HG03460 (cell line): ENCODE results near the gene COL13A1.

Experiments used
- ATAC-seq: cut with Tn5 transposase; IDR thresholded peaks from one replicate; pipeline ENCODE4 v1.9.1; 2021; ENCODE audit not compliant: unreplicated experiment

COL13A1 gene

DNA sequence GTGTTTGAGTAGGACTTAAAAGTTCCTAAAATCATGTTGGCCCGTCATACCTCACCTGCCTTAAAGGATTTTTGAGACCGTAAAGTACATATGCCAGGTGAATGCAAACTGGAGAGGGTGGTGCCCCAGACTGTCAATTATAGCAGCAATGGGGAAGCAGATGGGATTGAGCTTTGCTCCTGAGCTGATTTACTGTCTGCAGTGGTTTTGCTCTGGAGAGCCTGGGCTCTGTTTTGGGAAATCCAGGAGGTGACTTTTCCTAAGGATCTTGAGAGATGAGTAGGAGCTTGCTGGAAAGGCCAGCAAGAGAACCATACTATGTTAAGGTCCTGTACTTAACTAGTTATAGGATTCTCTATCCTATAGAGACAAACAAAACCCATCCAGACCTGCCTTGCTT lies 43.0 kb downstream of the COL13A1 start:
- no peak for ATAC-seq

GRCh38 chr10:69845574-69846292 lies 44.0 kb downstream of the COL13A1 start:
- ATAC-seq: no peak

DNA sequence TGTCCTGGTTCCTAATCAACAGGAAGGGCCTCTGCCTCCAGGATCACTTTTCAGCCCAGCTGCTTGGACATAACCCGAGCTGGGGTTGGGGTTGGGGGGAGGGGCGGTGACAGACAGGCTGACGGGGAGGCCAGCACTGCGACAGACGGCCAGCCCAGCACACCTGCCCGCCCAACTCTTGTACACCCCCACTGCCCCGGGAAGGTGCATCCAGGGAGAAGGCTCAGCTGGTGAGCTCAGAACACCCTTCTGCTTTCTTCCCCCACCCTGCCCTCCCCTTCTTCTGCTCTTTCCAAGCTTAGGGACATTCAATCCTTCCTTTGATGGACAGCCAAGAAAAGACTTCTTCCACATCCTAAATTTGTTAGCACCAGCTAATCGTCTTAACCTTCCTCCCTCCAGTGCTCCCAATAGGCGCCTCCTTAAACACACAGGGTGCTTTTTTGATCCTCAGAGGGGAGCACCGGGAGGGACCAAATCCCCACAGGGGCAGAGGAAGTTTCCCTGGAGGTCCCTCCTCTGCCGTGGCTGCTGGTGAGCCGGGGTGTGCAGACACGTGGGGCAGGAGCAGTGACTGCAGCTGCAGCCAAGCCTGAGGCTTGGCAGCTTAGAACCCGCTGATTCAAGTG lies 44.7 kb downstream of the COL13A1 start:
- no peak for ATAC-seq

- ATAC-seq: no peak
These were observed 45.8 kb downstream of the COL13A1 start for GRCh38 chr10:69847458-69847857.

- no peak for ATAC-seq
These were observed 46.2 kb downstream of the COL13A1 start for GRCh38 chr10:69847883-69848282.

DNA sequence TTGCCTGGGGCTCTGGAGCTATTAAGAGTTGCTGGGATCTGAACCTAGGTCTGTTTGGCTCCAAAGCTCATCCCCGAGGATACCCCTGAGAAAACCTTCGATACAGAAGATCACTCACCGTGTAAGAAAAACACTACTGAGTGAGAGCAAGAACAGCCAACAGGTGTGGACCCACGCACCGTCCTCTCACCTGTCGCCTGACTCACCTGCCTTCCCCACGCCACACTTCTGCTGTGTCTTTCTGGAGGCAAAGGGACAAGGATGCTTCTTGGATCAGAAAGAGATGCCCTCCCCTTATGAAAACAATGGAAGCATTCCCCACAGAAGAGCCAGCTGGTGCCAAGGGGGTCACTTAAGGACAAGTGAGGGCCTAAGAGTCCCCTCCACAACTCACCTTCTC lies 46.7 kb downstream of the COL13A1 start:
- ATAC-seq: no peak

- no peak for ATAC-seq
These were observed 48.1 kb downstream of the COL13A1 start for GRCh38 chr10:69849825-69850224.

- no peak for ATAC-seq
These were observed 48.7 kb downstream of the COL13A1 start for GRCh38 chr10:69850440-69850839.

DNA sequence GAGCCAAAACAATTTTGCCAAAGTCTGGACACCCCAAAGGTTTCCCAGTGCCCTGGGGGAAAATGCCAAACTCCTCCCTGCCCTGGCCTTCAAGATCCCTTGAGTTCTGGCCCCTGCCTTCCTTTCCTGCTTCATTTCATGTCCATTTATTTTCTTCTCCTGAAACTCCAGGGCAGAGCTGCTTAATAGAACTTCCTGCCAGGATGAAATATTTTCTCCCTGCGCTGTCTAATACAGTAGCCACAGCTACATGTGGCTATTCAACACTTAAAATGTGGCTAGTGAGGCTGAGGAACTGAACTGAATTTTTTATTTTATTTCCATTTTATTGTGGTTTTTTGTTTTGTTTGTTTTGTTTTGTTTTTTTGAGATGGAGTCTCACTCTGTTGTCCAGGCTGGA lies 49.6 kb downstream of the COL13A1 start:
- ATAC-seq: no peak

- no peak for ATAC-seq
These were observed 51.4 kb downstream of the COL13A1 start for GRCh38 chr10:69853064-69853463.

DNA sequence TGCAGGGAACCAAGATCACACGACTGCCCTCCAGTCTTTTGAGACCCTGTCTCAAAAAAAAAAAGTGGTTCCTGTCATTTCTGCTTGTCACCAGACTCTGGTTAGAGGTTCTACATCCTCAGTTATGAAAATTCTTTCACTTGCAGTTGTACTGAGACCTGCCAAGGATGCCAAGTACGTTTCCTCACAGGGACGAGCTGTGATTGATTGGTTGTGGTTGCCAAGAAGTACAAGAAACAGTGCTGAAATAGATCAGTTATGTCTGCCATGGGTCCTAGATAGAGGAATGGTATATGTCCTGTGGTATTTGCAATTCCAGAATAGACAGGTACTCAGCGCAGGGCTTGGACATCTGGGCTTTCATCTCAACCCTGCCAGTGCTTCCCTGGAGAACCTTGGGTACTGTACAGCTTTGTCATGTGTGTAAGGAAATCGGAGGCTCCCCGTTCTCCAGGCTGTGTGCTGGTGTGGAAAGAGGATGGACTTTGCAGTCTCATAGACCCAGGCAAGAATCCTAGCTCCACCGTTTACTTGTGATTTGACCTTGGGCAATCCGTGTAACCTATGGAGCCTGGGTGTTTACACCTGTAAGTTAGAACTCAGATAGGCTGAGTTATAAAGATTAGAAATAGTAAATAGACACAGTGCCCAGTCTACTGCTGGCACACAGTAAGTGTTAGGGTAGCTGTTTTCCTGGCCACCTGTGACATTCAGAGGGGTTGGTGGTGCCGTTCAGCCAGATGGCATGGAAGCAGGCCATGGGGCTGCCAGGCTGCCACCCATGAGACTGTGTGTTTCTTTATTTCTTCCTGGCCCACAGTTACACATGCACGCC lies 53.0 kb downstream of the COL13A1 start:
- no peak for ATAC-seq

- no peak for ATAC-seq
These were observed 53.8 kb downstream of the COL13A1 start for GRCh38 chr10:69855346-69856111.

GRCh38 chr10:69856601-69857166 lies 55.0 kb downstream of the COL13A1 start:
- no peak for ATAC-seq

DNA sequence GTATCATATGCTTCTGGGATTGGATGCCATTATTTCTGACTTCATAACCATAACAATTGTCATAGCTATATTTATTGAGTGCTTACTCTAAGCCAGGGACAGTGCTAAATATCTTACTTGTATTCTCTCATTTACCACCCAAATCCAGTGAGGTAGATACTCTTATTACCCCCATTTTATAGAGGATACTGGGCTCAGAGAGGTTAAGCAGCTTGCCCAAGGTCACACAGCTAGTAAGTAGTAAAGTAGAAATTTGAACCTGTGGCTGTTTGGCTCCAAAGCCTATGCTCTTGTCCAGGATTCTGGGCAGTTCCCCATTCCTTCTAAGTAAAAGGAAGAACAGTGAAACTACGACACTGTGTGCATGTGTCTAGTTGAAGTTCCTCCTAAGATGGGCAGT lies 56.5 kb downstream of the COL13A1 start:
- ATAC-seq: no peak

GRCh38 chr10:69860271-69860670 lies 58.6 kb downstream of the COL13A1 start:
- ATAC-seq: no peak

GRCh38 chr10:69861251-69862240 lies 59.8 kb downstream of the COL13A1 start:
- ATAC-seq: no peak

GRCh38 chr10:69862882-69863530 lies 61.3 kb downstream of the COL13A1 start:
- ATAC-seq: no peak

DNA sequence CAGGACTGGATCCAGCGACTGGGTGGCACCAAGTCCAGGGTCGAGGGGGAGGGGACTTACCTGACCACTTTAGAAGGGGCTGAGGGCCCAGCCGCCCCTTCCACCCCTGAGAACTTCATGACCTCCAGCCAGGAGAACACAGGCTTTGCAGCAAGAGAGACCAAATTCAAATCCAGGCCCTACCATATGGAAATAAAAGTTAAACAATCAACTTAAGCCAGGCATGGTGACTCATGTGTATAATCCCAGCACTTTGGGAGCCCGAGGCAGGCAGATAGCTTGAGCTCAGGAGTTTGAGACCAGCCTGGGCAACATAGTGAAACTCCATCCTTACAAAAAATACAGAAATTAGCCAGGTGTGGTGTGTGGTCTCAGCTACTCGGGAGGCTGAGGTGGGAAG lies 61.9 kb downstream of the COL13A1 start:
- ATAC-seq: no peak

GRCh38 chr10:69864321-69864720 lies 62.6 kb downstream of the COL13A1 start:
- ATAC-seq: no peak
